Daoy (cell line): ENCODE data around the gene KRT76. TPM values are rescaled to one million over a fixed set of nuclear protein-coding genes. Genes with fewer than 3 reads are reported as not detected.

Experiments
- DNase-seq: peaks from one replicate; pipeline ENCODE4 v3.0.0-alpha.2; 2015; ENCODE audit warnings: low read depth
- total RNA-seq: library from RNA; depleted of rRNA; stranded (reverse); fragments of >200 nt; shearing (Covaris generic); gene quantifications from 2 replicates; pipeline ENCODE4 v1.2.3, GENCODE V29; 2014; rRNA removed

KRT76 gene
- total RNA-seq: not detected in 2 replicates

DNA sequence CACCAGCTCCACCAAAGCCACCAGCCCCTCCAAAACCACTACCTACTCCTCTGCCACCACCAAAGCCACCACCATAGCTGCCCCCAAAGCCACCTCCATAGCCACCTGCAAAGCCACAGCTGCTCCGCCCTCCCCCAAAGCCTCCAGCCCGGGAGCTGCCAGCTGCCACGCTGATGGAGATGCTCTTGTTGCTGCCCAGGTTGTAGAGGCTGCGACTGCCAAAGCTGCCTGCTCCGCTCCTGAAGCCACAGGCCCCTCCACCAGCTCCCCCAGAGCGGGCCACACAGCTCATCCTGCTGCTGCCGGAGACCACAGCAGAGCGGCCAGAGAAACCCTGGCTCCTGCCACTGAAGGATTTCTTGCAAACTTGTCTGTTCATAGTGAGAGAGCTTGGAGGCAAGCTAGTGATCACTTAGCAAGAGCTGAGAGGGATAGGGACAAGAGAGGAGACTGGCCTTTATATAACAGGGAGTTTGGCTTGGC, at the start of gene KRT76:
Gene KRT76, minus strand, starts transcription at position 433 of the 483 bp plus-strand sequence. Its CDS starts 54 bp downstream, at position 379.
- DNase-seq: no peak

DNA sequence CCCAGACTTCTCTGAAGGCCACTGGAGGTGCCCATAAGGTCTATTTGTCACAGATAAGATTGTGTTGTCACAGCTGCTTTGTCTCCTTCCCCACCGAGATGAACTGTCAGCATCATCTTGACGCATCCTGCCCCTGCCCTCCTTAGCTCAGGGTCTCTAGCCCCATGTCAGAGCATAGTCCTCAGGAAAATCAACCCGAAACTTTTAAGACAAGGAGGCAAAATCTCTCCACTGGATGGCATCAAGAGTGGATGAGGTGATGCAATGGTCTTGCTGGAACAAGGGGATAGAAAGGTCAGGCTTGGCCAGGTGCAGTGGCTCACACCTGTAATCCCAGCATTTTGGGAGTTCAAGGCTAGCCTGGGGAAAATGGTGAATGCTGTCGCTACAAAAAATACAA, 48.8 kb upstream of the KRT76 start:
- DNase-seq: no peak

DNA sequence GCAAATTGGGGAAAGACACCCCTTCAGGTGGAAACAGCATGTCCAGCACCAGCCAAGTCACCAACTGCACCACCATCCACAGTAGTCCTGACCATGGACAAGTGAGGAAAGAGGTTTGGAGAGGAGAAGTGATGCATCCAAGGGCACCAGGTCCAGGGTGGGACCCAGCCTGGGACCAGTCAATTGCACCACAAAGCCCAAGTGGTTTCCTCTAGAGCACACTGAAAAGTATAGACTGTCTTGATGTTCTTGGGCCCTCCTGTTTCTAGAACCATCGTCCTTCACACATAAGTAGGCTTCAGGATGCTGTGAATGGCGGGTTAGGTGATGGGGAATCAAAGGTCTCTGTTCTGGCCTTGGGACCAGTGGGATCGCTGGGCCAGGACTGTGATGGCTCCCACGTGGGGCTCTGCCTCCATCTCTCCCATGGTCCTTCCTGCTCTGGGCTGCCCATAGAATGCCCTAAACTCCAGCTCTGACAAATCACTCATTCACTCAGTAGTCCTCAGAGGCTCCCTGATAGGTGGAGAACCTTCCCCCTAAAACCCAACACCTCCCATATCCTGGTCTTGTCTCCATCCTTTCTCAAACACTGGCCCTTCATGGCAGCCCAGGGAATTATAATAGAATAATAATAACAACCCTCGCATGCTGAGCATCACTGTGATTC, 47.7 kb upstream of the KRT76 start:
- no peak for DNase-seq

DNA sequence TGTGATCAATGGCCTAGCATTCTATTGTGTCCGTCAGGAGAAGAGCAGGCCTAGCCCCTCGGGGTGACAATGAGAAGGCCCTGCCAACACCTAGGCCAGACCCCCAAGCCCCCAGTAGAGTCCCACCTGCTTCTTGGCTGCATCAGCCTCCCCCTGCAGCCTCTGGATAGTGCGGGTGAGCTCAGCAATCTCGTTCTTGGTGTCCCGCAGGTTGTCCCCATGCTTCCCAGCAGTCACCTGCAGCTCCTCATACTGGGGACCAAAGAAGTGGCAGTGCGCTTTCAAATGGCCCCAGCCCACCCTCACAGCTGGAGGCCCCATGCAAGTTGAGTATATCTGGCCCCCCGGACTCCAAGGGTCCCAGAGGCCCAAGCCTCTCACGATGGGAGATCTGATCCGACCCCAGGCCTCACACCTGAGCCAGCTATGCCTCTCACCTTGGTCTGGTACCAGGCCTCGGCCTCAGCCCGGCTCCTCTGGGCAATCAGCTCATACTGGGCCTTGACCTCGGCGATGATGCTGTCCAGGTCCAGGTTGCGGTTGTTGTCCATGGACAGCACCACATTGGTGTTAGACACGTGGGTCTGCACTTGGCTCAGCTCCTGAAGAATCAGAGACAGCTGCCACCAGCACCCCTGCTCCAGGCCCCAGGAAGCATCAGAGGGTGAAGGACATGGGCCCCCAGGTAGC, 46.8 kb upstream of the KRT76 start:
- no peak for DNase-seq

DNA sequence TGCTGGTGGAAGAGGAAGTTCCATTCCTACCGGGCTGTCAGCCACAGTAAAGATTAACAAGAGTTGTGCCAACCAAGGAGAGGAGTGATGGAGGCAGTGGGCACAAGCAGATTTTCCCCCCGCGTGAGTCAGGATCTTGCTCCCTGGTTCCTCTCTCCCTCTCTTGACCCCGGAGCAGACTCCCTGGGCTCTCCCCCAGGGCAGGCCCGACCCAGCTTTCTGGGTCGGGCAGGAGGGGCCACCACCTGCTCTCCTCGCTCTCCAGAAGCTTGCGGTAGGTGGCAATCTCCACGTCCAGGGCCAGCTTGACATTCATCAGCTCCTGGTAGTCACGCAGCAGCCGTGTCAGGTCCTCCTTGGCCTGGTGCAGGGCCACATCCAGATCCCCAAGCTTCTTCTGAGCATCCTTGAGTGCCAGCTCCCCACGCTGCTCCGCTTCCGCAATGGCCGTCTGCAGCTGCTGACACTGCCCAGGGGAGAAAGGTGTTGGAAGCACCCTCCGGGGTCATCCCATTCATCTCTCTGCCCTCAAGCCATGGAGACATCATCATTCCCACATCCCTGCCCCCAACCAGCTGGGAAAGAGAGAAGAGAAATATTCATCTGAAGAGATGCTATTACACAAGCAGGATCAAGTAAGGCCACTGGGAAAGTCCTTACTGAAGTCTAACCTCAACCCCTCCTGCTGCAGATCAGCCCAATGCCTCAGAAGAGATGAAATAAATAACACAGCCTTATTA, 45.8 kb upstream of the KRT76 start:
- no peak for DNase-seq

DNA sequence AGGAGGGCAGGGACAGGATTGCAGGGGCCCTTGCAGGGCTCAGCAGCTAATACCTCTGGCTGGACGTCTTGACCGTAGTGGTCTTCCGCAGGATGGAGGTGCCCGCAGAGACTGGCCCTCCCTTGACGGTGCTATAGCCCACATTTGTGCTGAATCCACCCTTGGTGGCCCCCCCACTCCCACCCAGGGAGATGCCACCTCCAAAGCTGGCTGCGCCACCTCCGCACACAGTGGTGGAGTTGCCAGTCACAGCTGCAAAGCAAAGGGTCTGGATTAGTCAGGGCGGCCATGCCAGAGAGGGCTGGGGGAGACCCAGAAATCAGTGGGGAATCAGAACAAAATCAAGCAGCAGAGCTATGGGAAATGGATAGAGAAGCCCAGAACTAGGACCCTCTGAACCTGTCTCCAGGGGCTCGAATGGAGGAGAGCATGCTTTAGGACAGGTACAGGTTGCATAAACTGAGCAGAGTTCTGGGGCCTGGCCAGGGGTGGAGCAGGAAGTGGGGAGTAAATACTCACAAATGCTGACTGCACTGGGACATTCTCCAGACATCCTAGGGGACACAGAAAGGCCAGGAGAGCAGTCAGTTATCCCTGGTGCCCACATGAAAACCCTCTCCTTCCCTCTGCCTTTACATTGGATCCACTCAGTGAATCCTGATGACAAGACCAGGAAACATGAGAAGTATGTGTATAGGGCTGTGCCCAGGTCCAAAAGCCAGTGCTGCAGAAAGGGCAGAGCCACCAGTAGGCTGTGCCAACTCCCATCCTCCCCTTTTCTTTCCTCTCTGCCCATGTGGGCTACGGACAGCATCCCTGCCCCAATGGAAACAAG, 44.9 kb upstream of the KRT76 start:
- no peak for DNase-seq

DNA sequence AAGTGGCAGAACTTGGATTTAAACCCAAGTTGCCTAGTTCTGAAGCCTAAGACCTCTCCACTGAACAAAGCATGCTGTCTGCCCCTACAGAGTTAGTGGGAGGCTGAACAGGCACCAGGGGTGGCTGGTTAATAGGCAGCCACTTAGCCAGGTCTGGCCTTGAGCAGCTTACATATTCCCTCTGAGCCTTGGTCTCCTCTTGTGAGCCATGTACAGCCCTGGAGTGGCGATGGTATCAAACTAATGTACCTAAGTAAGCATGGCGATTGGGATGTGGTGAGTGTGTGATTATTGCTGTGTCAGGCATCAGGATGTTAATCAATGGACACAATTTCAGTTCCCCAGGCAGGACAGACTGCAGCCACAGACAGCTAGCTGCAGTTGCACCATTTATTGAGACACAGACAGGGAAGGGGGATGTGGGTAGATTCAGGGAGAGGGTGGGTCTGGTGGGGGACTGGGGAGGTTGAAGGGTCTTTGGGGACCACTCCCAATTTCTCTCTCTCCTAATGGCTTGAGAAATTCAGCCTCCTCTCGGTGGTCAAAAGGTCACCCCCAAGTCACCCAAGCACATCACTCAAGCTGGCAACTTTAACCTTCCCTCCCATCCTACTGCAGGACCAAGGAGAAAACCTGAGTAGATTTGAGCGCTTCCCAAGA, 44.1 kb upstream of the KRT76 start:
- DNase-seq: no peak

DNA sequence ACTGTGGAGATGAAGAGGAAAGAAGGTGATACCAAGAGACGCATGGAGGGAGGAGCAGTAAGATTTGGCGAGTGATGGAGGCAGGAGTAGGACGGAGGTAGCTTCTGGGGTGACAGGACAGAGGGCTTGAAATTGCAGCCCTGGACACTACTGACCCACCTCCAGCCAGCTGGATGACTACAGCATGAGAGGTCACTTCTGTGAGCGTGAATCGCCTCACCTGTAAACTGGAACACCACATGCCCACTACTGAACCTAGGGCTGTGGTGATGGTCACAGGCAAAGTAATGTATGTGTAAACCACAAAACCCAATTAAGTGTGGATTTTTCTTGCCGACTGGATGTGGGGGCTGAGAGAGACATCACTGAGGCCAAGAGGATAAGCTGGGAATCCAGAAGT, 43.4 kb upstream of the KRT76 start:
- no peak for DNase-seq

DNA sequence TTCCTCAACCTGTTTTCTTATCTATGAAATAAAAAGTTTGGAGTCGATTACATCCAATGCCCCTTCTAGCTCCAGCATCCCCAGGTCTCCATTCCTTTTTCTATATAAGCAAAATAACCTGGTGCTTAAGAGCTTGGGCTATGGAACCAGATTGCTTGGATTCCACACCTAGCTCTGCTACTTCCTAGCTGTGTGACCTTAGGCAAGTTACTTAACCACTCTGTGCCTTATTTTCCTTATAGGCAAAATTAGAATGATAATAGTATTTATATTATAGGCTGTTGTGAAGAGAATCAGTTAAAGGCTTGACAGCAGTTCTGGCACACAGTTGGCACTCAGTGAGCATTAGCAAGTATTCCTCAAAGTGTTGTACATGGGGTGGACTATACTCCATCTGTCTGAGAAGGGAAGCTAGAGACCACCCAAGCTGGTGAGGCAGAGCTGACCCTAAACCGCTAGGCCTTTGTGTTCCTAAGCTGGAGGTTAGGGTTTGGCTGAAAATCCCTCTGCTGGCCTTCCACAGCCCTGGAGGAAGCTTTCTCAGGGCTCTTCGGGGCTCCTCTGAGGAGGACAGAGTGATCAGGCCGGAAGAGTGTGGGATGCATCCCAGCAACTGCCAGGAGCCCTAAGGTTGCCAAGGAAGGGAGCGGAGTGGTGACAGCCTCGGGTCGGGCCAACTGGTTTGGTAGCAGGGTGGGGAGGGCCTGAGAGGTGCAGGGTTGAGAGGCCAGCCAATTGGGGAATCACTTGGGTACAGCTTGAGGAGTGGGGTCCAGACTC, 42.8 kb upstream of the KRT76 start:
- no peak for DNase-seq

DNA sequence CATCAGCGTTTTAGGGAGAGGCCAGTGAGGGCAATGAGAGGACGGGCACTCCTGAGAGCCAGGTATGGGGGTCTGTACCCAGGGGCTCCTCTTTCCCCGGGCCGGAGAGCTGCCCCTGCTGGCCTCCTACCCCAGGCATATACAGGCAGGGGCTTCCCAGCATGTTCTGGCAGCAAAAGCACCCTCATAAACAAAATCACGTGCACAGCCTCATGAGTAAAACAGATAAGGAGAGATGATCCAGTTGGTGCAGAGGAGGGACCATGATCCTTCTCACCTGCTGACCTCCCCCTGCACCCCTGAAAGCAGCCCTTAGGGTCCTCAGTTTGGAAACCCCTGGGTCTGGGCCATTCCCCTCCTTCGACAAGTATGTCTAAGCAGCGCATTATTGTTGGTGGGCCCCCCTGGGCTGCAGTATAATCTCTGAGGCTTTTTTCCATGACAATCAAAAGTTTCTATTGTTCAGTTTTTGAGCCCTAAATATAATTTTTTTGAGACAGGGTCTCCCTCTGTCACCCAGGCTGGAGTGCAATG, 41.8 kb upstream of the KRT76 start:
- no peak for DNase-seq

DNA sequence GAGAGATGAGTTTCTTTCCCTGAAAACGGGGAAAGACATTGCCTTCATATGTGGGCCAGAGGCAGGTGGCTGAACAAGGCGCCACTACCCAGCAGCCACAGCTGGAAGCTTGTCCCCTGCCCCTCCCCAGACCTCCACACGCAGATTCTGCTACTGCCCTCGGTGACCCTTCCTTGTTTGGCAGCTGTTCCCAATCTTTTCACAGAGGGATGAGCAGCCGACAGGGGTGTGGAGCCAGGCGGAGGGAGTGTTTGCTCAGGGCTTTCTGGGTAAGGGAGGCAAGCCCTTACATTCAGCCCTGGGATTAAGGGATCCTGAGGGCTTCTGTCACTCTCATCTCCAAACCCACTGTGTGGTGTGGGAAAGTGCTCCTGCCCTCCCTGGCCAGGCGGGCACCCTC, 41.2 kb upstream of the KRT76 start:
- no peak for DNase-seq

DNA sequence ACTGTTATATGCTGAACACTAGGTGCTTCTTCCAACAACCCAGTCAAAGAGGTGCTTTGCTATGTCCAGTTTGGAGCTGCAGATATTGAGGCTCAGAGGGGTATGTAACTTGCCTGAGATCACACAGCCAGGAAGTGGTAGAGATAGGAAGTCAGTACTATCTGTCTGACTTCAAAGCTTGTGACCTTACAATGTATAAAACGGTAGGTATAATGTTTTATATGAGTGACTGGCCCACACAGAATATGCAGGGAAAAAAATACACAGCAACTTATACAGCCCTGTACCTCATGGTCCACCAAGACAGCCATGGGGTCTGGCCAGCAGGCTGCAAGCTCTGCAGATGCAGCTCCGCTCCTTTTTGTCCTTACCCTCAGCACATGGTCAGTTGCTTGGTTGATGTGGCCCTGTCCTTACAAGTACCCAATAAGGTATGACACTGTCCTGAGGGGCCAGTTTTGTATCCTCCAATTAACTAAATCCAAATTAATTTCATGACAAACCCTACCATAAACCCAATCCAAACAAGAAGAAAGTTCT, 40.6 kb upstream of the KRT76 start:
- DNase-seq: no peak

DNA sequence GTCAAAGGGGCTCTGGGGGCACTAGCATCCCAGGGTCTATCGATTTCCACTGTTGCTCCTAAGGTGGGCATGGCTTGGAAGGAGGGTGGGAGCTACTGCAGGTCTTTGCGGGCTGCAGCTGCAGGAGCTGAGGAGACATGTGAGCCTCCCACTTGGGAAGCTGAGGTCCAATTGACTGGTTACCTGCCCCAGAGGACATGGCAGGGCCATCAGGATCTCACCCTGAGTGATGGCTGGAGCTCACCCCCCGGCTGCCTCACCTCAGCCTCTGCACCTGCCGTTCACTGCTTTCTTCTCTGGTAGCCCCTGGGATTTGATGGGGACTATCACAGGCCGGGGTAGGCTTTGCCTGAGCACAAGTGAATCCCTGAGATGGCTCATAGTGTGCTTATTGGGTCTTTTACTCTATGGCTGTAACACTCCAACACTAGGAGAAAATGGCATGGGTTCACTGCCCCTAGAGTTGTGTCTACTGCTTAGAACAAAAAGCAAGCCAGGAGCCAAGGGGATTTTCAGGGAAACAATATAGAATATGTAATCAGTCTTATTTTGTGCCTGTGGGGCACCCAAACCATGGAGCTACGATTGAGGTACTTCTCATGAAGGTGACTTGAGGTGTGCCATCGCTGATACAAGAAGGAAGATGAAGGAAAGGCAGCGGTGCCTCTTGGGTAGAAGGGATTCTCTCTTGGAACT, 40.0 kb upstream of the KRT76 start:
- no peak for DNase-seq

DNA sequence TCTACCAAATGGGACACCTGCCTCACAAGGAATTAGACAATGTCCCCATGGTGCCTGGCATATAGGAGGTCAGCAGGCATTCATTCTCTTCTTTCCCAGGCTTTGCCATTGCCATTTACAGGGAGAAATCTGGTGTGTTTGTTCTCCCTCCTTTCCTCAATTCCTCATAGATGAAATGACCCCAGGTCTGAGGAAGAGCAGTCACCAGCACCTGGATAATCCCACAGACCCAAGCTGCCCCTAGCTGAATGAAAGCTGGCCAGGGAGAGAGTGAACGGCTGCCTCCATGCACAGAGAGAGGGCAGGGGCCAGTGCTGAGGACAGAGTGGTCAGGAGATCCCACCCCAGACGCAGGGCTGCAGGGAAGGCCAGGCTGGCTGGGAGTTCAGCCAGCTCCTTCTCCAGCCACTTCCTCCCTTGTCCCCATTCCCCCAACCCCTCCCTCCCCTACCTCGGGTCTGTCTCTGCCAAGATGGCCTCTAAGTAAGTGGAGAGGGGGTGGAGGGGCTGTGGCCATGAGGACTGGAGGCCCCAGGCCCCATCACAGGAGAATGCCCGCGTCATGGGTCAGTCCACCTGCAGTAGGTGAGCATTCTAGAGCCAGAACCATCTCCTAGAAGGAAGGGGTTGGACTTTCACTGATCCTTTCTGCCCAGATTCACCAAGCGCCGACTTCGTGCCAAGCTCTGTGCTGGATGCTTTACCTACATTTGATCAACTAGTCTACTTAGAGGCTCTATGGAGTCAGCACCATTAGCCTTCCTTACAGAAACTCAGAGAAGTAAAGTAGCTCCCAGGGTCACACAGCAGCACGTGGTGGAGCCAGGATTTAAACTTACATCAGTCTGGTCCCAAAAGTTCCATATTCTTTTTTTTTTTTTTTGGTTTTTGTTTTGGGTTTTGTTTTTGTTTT, 38.8 kb upstream of the KRT76 start:
- DNase-seq: no peak

DNA sequence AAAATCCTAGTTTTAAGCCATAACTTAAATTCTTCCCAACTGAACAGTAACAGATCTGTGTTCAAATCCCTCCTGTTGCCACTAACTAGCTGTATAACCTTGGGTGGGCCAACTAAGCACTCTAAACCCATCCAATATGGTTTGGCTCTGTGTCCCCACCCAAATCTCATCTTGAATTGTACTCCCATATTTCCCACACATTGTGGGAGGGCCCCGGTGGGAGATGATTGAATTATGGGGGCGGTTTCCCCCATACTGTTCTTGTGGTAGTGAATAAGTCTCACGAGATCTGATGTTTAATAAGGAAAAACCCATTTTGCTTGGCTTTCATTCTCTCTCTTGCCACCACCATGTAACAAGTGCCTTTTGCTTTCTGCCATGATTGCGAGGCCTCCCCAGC, 38.0 kb upstream of the KRT76 start:
- no peak for DNase-seq

DNA sequence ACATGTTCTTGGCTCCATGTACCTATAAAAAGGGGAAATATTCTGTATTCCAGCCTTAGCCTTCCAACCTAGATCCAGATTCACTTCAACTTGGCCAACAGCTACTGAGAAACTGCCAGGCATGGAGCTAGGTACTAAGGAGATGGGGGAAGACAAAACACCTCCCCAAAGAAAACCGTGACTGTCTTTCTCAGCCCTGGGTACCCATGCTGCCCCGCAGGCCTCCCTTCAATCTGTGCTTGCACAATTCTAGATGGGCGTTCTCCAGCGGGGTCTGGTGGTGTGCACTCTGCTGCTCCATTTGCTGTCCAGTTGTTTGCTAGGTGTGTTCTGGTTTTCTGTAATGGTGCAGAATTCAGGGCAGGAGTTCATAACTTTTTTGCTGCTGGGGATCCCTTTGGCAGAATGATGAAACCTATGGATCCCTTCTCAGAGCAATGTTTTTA, 37.6 kb upstream of the KRT76 start:
- DNase-seq: no peak

DNA sequence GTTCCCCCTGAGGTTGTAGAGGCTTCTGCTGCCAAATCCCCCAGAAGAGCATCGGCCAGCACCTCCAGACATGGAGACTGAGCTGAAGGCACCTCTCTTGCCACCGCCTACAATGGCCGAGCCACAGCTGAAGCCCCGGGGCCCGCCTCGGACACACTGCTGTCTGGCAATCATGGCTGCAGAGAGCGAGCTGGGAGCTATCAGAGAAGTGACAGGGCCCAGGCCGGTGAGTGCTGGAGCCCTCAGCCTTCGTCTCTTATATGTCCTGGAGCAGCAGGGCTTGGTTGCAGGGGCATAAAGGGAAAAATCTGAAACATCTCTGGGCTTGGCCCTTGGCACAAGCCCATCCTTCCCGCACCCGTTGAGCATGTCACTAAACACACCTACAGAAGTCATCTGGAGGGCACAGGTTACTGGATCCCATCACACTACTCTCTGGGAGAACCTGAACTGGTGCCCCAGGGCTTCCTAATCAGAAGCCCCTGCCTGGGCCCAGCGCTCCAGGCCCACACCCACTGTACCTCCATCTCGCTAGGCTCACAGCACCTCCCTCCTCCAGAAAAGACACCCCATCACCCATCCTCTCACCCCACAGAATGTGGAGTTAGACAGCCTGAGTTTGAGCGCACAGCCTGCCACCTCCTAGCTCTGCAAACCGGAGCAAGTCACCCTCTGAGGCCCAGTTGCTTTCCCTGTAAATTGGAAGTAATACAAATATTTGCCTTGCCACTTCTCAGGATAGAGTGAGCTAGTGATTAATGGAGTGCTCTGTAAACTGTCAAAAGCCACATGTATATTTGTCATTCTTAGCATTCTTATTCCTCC, 37.0 kb upstream of the KRT76 start, which contains the start of gene KRT4:
Gene KRT4, minus strand, starts transcription at position 232 of the 825 bp plus-strand sequence. Its CDS starts 58 bp downstream, at position 174.
- DNase-seq: no peak
